Measurements from ENCODE around the gene CCND1. TPM values are rescaled to one million over a fixed set of nuclear protein-coding genes. Genes with fewer than 3 reads are reported as not detected.

Gene CCND1
- total and polyA plus RNA-seq, 8 donors, result 24.6 to 126 (median 89.0) TPM

- H3K4me3 ChIP-seq, result peak overlapping the region in 2 of 4 donors; percentile 26 to 37
- intact Hi-C loops (cut with DNase I), result no loop called here
- H3K27me3 ChIP-seq, result peaks cover 0 to 13% (median 0%) of the 10 kb centered on the region in 4 donors
- no peaks in the 10 kb centered on the region for H3K36me3 ChIP-seq
- TF ChIP-seq CTCF (IDR thresholded peaks at IDR 0.05), result no peak
- peaks cover 0 to 30% (median 23%) of the 10 kb centered on the region in 3 donors for H3K4me1 ChIP-seq
- peak; percentile 41 to 70 (median 64) for ATAC-seq
- WGBS, 2 donors, result 1% methylated on average over 64 of the region's 64 CpGs
- FAIRE-seq, result no peak
- peak overlapping the region; percentile 57 to 70 (median 57) for H3K27ac ChIP-seq
- H3K9me3 ChIP-seq, result no peaks in the 10 kb centered on the region
- DNase-seq, result peak; percentile 75 to 88 (median 80)
These were observed 1.8 kb upstream of the CCND1 start for GRCh38 chr11:69638941-69639681.

- no peaks in the 10 kb centered on the region for H3K36me3 ChIP-seq
- intact Hi-C loops (cut with DNase I), result no loop called here
- no peak for TF ChIP-seq CTCF (IDR thresholded peaks at IDR 0.05)
- ATAC-seq (no peak), FAIRE-seq (no peak), DNase-seq (peak in 1 of 6 donors; percentile 2)
- 4 to 5% methylated on average over 9 of the region's 9 CpGs for WGBS, 2 donors
- H3K27ac ChIP-seq, result peak overlapping the region in 1 of 4 donors; percentile 77
- H3K27me3 ChIP-seq, result peaks cover 0 to 13% (median 0%) of the 10 kb centered on the region in 4 donors
- H3K4me3 ChIP-seq, result peak overlapping the region in 2 of 4 donors; percentile 69 to 84
- peaks cover 0 to 36% (median 29%) of the 10 kb centered on the region in 3 donors for H3K4me1 ChIP-seq
- H3K9me3 ChIP-seq, result no peaks in the 10 kb centered on the region
These were observed 1.1 kb upstream of the CCND1 start for GRCh38 chr11:69639831-69640230.

- Histone ChIP-seq H3K9me3 (no peaks in the 10 kb centered on the region), H3K4me1 (peaks cover 0 to 36% (median 32%) of the 10 kb centered on the region in 3 donors), H3K27me3 (peaks cover 0 to 13% (median 0%) of the 10 kb centered on the region in 4 donors), H3K4me3 (peak overlapping the region; percentile 23 to 84 (median 68)), H3K27ac (peak overlapping the region; percentile 22 to 80 (median 69)), H3K36me3 (no peaks in the 10 kb centered on the region)
- ATAC-seq (no peak), DNase-seq (peak in 4 of 6 donors; percentile 30 to 67 (median 60)), FAIRE-seq (no peak)
- TF ChIP-seq CTCF (IDR thresholded peaks at IDR 0.05), result no peak
- intact Hi-C loops (cut with DNase I), result no loop called here
- 4% methylated on average over 35 to 43 of the region's 43 CpGs for WGBS, 2 donors
These were observed 529 bp upstream of the CCND1 start for GRCh38 chr11:69640260-69640994.

GRCh38 chr11:69641681-69642548, 959 bp downstream of the CCND1 start:
- DNase-seq, result peak in 2 of 6 donors; percentile 67 to 70
- no peaks in the 10 kb centered on the region for H3K9me3 ChIP-seq
- FAIRE-seq, result no peak
- peak overlapping the region; percentile 46 to 84 (median 68) for H3K4me3 ChIP-seq
- peaks cover 0 to 13% (median 0%) of the 10 kb centered on the region in 4 donors for H3K27me3 ChIP-seq
- peak overlapping the region; percentile 67 to 80 (median 72) for H3K27ac ChIP-seq
- peaks cover 0 to 29% (median 25%) of the 10 kb centered on the region in 3 donors for H3K4me1 ChIP-seq
- no peak for TF ChIP-seq CTCF (IDR thresholded peaks at IDR 0.05)
- peaks cover 0 to 6% (median 0%) of the 10 kb centered on the region in 3 donors for H3K36me3 ChIP-seq
- ATAC-seq, result no peak
- intact Hi-C loops (cut with DNase I), result no loop called here
- 2% methylated on average over 68 of the region's 68 CpGs for WGBS, 2 donors
